Raji (cell line): ENCODE measurements around the gene ABCC9.

Source experiments
- POLR2A ChIP-seq: IDR thresholded peaks from 2 replicates; pipeline ENCODE4 v1.6.1; 2011; ENCODE audit warnings: low read depth, low read length, control low read depth; ENCODE audit not compliant: insufficient read depth

Gene ABCC9

DNA sequence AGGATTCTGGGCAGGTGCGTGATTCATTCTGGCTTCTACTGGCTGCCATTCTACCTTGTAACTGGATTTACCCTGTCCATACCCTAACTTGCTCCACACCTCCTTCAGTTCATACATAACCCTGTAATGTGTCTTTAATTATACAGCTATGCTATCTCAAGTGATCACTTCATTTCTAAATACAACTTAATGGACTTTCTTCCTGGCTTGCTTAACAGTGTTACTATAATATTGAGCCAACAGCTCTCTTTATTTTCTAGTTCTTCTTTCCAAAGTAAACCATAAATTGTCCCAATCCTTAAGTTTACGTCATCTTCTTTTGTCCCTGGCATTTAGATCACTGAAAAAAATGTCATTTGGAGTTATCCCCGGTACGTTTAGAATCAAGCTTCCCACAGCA is 90.8 kb downstream of the ABCC9 start:
- no peak for TF ChIP-seq POLR2A

DNA sequence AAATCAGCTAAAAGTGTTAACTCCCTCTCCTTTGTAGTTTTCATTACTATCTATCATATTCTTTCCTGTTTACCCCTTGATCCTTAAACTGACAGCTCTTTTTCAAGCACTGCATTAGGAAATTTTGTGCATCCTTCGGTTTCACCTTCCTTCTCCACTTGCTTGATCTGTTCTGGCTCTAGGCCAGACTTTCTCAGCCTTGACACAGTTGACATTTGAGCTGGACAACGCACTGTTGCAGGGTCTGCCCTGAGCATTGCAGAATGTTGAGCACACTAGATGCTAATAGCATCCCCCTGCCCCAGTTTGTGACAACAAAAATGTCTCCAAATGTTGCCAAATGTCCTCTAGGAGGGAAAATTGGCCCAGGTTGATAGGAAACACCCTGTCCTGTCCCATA is 91.3 kb downstream of the ABCC9 start:
- no peak for TF ChIP-seq POLR2A

DNA sequence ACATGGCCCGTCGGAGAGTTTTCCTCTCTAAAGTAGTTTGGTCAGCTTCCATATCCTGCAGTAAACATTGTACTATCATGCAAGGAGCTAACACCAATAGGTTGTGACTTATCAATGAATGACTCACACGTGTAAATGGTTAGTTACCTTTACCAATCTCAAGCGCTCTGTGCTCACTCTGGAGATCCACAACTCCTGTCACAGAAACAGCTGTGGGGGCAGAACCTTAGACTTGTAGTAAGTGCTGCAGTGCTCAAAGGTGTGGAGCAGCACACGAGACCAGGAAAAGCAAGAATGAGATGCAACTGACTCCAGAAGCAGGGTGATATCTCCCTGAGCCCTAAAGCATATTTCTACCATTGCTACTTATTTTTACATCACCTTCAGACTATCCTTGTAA is 93.0 kb downstream of the ABCC9 start:
- no peak for TF ChIP-seq POLR2A

DNA sequence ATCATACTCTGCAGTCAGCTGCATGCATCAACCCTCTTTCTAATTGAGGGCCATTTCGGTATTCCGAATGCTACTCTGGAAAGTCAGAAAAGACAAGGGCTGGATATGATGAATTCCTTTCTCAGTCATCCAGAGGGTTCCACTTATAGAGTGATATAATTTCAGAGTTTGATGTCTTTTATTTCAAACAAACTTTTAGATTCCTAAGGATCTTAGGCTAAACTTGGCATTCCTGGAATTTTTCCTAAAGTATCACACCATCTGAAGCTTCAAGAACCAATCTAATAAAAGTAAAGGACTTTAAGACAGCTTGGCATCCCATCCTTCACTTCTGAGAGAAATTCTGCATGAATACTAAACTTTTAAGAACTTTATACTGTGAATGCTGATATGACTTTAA is 97.4 kb downstream of the ABCC9 start:
- TF ChIP-seq POLR2A = no peak

DNA sequence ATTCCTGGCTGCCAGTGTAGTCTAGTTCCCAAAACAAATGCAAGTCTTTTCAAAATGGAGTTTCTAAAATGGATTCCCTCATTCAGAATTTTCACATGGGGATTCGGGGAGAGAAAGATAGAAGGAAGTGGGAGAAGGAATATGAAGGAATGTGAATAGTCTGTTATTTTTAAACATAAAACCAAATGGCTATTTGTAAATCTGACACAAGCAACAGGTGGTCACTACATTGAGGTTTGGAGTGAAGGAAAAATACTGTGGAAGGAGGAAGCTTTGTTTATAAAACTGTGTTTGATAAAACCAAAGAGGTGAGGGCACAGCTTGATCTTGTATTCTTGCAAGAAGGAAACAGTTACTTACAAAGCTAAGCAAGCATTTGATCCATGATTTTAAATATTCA is 101.5 kb downstream of the ABCC9 start:
- no peak for TF ChIP-seq POLR2A

DNA sequence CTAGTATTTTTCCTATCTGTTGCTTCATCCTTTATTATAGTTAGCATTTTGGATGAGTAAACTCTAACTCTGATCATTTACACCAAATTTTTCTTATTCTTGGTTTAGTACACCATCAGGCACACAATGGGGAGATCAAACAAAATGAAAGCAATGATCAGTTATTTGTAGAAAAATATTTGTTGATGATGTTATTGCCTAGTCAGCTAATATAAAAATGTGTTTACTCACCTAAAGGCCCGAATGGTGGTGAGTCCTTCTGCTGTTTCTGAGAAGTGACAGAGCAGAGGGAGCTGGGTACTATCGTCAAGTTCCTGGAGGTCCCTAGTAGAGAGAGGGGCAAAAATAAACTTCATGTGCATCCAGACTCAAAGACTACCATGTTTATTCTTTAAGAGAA is 103.4 kb downstream of the ABCC9 start:
- TF ChIP-seq POLR2A = no peak

DNA sequence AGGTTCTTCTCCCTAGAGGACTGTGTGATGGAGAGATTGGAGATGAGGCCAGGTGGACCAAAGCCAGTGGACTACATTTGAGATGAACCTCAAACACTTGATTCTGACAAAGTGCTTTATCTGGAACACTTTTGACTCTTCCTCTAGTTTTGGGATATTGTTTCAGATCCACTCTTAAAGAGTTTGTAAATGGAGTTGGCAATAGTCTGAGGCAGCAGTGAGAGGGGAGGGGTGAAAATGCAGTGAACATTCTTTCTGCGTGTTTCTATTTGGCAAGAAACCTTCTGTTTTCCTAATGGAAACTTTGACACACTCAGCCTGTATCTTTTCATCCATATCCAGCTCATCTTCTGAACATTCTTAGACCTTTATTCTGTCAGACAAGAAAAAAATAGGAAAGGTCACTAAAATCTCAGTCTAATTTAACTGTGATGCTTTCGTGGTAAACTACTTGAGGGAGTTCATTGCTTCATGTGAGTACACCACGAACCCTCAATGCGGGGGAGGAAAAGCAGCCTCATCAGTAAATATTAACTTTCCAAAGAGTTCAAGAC is 109.4 kb downstream of the ABCC9 start:
- TF ChIP-seq POLR2A = no peak

DNA sequence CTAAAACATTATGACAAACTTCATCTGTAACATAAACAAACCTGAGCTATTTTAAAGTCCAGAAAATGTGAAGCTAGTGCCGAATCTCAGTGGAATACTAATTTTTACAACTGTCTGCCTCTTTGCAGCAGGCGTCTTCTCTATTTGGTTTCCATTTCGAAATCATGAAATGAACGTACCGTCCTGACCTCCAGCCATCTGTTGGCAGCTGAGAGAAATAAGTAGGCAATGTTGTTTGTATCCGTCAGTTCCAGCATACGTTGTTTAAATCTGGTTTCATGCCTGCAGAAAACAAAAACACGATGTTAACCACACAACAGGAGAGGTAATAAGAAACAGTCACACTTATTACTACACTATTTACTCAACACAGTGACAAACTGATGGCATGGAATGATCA is 112.4 kb downstream of the ABCC9 start:
- TF ChIP-seq POLR2A = no peak

DNA sequence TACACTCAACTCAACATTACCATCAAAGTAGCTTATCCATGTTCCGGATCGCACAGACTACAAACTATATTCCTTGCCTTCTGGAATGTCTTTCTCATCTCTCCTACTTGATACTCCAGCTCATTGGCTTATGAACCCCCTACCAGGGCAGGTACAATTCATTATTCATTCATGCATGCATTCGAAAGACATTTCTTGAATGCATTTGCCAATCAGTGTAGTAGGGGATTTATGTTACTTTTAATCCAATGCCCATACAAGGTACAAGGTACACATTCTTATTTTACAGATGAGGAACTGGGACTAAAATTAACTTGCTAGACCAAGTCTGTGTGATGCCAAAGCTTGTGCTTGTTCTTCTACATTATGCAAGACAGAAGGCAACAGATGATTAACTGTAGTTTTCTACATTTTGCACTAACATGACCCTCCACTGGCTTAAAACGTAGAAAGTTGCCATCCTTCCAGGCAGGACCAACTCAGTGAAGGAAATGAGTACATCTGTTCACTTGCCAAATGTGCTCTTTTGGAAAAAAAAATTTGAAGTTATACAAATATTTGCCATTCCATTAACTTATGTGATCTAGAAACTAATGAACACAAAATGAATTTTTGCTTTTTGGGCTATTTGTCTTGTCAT is 113.0 kb downstream of the ABCC9 start:
- TF ChIP-seq POLR2A = no peak

DNA sequence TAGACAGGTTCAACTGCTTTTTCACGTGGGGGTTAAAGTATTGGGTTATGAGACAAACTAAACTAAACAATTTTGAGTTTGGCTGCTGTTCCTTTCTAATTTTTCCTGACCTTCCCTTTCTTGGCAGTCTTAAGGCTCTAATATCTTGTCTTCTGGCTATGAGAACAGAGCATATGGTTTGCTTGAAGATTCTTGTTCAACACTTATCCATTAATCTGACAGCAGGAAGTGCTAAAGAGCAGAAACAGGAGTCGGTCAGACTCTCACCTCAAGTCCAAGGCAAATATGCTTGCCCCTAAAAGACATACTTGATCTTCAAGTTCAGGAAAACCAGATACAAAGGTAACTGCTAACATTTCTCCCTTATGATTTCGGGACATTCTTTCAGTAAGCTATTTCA is 114.1 kb downstream of the ABCC9 start:
- TF ChIP-seq POLR2A = no peak

DNA sequence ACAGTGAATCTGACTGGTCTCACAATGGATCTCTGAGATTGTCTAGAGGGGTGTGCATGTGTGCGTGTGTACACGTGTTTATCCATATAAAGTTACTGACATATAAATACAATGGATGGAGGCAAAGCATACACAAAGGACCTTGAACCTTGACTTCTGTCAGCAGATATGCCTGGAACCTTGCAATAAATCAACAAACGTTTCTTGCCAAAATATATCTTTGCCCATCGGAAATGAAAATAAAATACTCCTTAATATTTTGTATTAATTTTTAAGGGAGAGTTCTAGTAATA is 114.7 kb downstream of the ABCC9 start:
- no peak for TF ChIP-seq POLR2A

DNA sequence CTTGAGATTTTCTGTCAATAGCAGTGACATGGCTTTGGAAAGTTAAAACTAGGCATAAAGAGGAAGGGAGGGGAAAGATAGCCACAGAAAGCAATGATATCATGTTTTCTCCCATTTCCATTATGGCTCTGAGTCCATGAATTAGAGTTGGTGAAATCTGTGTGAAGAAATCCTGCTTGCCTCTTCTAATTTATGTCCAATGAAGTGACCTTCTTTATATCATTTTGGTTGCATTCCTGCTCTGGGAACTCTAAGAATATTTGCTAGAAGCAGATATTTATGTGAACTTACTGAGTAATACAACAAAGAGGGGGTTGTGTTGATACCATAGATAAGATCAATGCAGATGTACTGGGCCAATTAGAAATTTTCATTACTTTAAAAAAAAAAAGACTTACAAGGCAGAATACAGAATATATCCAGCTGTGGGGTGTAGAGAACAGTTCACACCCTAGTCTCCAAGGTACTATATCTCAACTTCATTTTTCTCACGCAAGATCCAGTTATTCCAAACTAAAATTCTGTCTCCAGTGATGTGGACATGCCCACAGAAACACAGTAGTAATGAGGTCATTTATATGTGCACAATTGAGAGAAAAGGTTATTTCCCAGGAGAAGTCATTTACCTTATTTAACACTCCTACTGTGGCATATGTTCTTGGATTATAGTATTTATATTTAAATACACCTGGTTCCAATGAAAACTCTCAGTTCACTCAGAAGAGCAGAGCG is 115.2 kb downstream of the ABCC9 start:
- no peak for TF ChIP-seq POLR2A

DNA sequence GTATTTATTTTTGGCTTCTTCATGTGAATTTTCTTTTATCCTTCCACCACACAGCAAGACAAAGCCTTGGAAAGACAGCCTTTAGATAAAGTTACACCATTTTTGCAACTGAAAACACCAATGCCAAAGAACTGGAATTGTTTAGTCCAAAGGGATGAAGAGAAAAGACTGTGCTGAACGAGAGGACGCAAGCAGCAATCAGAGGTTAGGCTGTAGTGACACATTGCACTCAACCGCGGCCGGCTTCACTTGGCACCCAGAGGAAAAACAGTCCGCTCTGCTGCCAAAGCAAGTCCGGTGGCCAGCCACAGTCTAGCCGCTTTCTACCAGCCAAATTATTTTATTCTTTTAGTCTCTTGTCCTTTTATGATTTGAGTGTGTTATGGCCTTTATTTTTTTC is 117.6 kb downstream of the ABCC9 start:
- no peak for TF ChIP-seq POLR2A

DNA sequence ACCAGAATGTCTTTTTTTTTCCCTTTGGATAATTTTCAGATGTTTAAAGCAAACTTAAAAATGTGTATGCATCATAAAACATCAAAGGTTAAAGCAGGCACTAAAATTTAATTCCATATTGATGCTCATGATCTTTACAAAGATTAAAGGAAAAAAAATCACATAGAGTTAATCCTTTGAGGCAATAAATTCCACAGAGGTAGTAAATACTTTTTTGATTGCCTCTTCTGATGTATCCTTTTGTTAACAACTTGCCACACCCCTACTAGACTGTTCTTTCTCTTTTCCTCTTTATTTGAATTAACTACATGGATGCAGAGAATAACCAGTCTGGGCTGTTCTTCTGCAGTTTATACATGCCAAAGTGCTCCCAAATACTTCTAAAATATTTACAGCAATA is 121.5 kb downstream of the ABCC9 start:
- TF ChIP-seq POLR2A = no peak

DNA sequence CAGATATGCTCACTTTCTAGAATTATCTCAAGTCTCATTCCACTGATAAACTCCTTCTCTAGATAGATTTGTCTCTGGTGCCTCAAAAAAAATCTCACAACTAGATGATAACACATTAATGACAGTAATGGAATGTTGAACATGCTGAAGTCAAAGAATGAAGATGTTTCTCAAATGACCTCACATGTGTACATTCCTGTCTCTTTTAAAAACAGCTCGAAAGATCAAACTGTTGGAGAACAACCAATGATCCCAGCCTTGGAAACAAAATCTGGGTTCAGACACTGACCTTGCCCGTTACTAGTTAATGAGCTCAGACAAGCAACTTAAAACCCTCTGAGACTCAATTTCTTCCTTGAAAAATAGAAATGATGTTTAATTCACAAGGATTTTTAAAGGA is 122.0 kb downstream of the ABCC9 start:
- TF ChIP-seq POLR2A = no peak

DNA sequence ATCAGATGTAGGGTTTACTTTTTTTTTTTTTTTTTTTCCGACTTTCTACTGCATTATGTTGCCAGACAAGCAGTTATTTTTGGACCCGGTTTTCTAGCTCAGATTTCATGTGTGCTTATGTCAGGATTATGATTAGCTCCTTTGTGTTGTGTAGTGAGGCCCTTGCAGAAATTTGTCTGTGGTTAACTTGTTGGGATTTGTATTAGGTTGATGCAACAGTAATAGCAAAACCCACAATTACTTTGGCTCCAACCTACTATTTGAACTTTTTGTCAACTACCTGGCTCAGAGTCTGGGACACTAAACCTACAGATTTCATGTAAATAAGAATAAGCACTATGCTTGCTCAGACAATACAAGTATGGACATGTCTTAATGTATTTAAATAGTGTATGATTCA is 122.6 kb downstream of the ABCC9 start:
- TF ChIP-seq POLR2A = no peak

DNA sequence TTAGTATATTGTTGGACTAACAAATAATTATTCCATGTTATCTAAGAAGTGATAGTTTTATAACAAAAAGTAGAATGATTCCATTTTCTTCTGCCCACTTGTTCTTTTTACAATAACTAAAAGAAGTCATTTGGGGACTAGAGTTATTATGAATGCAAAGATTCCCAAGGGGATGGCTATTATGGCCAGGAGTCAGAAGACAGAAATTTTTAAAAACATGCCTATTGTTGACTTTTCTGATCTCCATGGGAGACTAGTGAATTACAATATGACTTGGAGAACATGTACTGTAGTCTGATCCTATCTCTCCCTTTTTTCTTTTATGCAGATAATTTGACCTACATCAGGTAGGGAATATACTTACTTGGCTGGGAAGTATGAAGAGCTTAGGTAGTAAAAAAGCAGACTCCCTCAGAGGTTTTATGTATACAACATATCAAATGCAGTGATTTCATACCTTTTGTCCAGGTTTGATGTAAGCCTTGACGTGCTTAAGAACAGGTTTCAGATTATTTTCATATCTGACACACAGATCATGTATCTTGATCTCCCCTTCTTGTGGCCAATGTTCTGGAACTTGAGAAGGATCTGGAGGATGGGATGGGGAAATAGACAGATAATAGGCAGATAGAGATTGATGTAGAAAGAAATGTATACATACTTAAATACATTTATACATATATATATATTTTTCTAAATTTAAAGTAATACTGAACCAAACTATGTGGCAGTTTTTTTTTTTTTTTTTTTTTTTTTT is 125.7 kb downstream of the ABCC9 start:
- TF ChIP-seq POLR2A = no peak

DNA sequence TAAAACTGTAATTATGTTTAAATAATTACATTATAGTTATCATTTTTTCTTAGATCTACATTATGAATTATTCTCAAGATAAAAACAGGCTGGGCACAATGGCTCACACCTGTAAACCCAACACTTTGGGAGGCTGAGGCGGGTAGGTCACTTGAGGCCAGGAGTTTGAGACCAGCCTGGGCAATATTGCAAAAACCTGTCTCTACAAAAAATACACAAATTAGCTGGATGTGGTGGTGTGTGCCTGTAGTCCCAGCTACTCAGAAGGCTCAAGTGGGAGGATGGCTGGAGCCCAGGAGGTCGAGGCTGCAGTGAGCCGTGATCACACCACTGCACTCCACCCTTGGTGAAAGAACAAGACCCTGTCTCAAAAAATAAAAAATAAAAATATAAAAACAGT is 126.4 kb downstream of the ABCC9 start:
- TF ChIP-seq POLR2A = no peak
